H1 (cell line): Measurements from ENCODE around the gene GPD1L. TPM values are rescaled to one million over a fixed set of nuclear protein-coding genes. Genes with fewer than 3 reads are reported as not detected.

Source experiments
- CTCF ChIA-PET: fragments of 300-600 bp; sonication (Branson Sonifier 250); formaldehyde crosslinking; loops from one replicate; lab custom pipeline; 2021; ENCODE audit not compliant: partially characterized antibody; lab: Charles Lee
- POLR2A ChIA-PET: fragments of 300-600 bp; sonication (Branson Sonifier 250); formaldehyde crosslinking; loops from one replicate; lab custom pipeline; 2021; ENCODE audit warnings: inconsistent platforms; ENCODE audit not compliant: partially characterized antibody; lab: Charles Lee
- DNase-seq, 2 experiments: peaks; one replicate each; pipeline versions ENCODE4 v3.0.0 to v3.0.0-alpha.2; 2010 to 2022; ENCODE audit warnings: low spot score in 2 of 2, low read depth in 1 of 2, mixed read lengths in 1 of 2
- FAIRE-seq: peaks from 2 replicates; lab custom pipeline; 2011; peaks lifted over from hg19 to GRCh38; lab: Jason Lieb, UNC
- H2AFZ ChIP-seq: 2 replicates; pipeline ENCODE4 v1.8.1; 2012; ENCODE audit warnings: low read length, inconsistent platforms
- H2AK5ac ChIP-seq: 2 replicates; pipeline ENCODE4 v1.6.1; 2013; ENCODE audit warnings: low read depth, low read length
- H2BK120ac ChIP-seq: replicated peaks from 2 replicates; pipeline ENCODE3; 2013; ENCODE audit warnings: low read depth, low read length, inconsistent platforms
- H2BK12ac ChIP-seq: 2 replicates; pipeline ENCODE4 v1.6.1; 2013; ENCODE audit warnings: low read depth, low read length
- H2BK15ac ChIP-seq: 2 replicates; pipeline ENCODE4 v1.6.1; 2013; ENCODE audit warnings: low read length
- H2BK20ac ChIP-seq: 2 replicates; pipeline ENCODE4 v1.6.1; 2013; ENCODE audit warnings: low read length
- H2BK5ac ChIP-seq: 2 replicates; pipeline ENCODE4 v1.6.1; 2013; ENCODE audit warnings: low read depth, low read length
- H3K14ac ChIP-seq: 2 replicates; pipeline ENCODE4 v1.6.1; 2013; ENCODE audit warnings: inconsistent platforms; ENCODE audit not compliant: insufficient read length
- H3K18ac ChIP-seq: 2 replicates; pipeline ENCODE4 v1.6.1; 2013; ENCODE audit warnings: low read length; ENCODE audit errors: extremely low read depth
- H3K23ac ChIP-seq: 2 replicates; pipeline ENCODE4 v1.6.1; 2013; ENCODE audit warnings: inconsistent platforms; ENCODE audit not compliant: insufficient read length
- H3K23me2 ChIP-seq: 2 replicates; pipeline ENCODE4 v1.6.1; 2013; ENCODE audit warnings: low read depth, low read length
- H3K27ac ChIP-seq: 2 replicates; pipeline ENCODE4 v1.6.1; 2011; ENCODE audit warnings: low read depth, low read length, inconsistent platforms
- H3K27me3 ChIP-seq, 4 experiments: replicated peaks in 1 of 4; 1 replicate in 1 of 4; 2 replicates in 3 of 4; pipeline versions ENCODE4 v1.6.1 to v1.8.1; 2011 to 2013; ENCODE audit warnings: low read length in 3 of 4, mild to moderate bottlenecking in 3 of 4, inconsistent platforms in 2 of 4, mixed read lengths in 2 of 4, moderate library complexity in 1 of 4; ENCODE audit not compliant: control insufficient read depth in 3 of 4, insufficient read depth in 3 of 4; ENCODE audit errors: extremely low read depth in 1 of 4
- H3K36me3 ChIP-seq, 4 experiments: 2 replicates each; pipeline versions ENCODE4 v1.6.1 to v1.8.1; 2011 to 2013; ENCODE audit warnings: mild to moderate bottlenecking in 4 of 4, low read length in 3 of 4, moderate library complexity in 2 of 4, control low read depth in 1 of 4, inconsistent platforms in 1 of 4; ENCODE audit not compliant: insufficient read depth in 4 of 4, control insufficient read depth in 2 of 4
- H3K4ac ChIP-seq: replicated peaks from 2 replicates; pipeline ENCODE3; 2013; ENCODE audit warnings: low read length, low read depth, mixed read lengths, inconsistent platforms; ENCODE audit not compliant: insufficient read length
- H3K4me1 ChIP-seq, 4 experiments: replicated peaks in 1 of 4; 1 replicate in 1 of 4; 2 replicates in 3 of 4; pipeline versions ENCODE4 v1.6.1 to v1.8.1; 2011 to 2013; ENCODE audit warnings: low read length in 3 of 4, inconsistent platforms in 2 of 4, mixed read lengths in 1 of 4; ENCODE audit not compliant: insufficient read depth in 4 of 4, control insufficient read depth in 3 of 4
- H3K4me2 ChIP-seq, 2 experiments: 2 replicates each; pipeline versions ENCODE4 v1.6.1 to v1.8.1; 2011 to 2013; ENCODE audit warnings: low read depth in 2 of 2, low read length in 2 of 2, control low read depth in 1 of 2, inconsistent platforms in 1 of 2, mild to moderate bottlenecking in 1 of 2; ENCODE audit not compliant: insufficient read depth in 1 of 2
- H3K4me3 ChIP-seq, 4 experiments: fragments of 200-600, 300-600 bp in 1 of 4; sonication (generic), shearing (Covaris generic), sonication (Bioruptor Twin) in 1 of 4; 2 replicates each; pipeline versions ENCODE4 v1.5.1 to v1.8.1; 2011 to 2016; ENCODE audit warnings: low read length in 4 of 4, low read depth in 3 of 4, control low read depth in 2 of 4, inconsistent platforms in 2 of 4, mild to moderate bottlenecking in 2 of 4, mixed read lengths in 1 of 4, moderate library complexity in 1 of 4; ENCODE audit not compliant: insufficient read depth in 2 of 4; ENCODE audit errors: extremely low read depth in 1 of 4
- H3K56ac ChIP-seq: replicated peaks from 2 replicates; pipeline ENCODE3; 2013; ENCODE audit warnings: low read depth, mild to moderate bottlenecking, mixed read lengths, low read length, inconsistent platforms; ENCODE audit not compliant: insufficient read length
- H3K79me1 ChIP-seq: 2 replicates; pipeline ENCODE4 v1.6.1; 2013; ENCODE audit warnings: low read depth, low read length, control low read depth
- H3K79me2 ChIP-seq, 2 experiments: 2 replicates each; pipeline versions ENCODE4 v1.6.1 to v1.8.1; 2012 to 2013; ENCODE audit warnings: low read length in 2 of 2, mild to moderate bottlenecking in 2 of 2, inconsistent platforms in 1 of 2; ENCODE audit not compliant: insufficient read depth in 2 of 2, control insufficient read depth in 1 of 2
- H3K9ac ChIP-seq, 4 experiments: replicated peaks in 1 of 4; 1 replicate in 1 of 4; 2 replicates in 3 of 4; pipeline versions ENCODE4 v1.6.1 to v1.8.1; 2011 to 2013; ENCODE audit warnings: low read depth in 3 of 4, low read length in 3 of 4, control low read depth in 2 of 4, mild to moderate bottlenecking in 2 of 4, moderate library complexity in 2 of 4, inconsistent platforms in 1 of 4; ENCODE audit errors: extremely low read depth in 1 of 4
- H3K9me3 ChIP-seq, 2 experiments: 2 replicates each; pipeline versions ENCODE4 v1.6.1 to v1.8.1; 2012 to 2013; ENCODE audit warnings: mild to moderate bottlenecking in 2 of 2, moderate library complexity in 2 of 2, control low read depth in 1 of 2, inconsistent platforms in 1 of 2, low read depth in 1 of 2, low read length in 1 of 2, mixed read lengths in 1 of 2; ENCODE audit not compliant: insufficient read depth in 2 of 2
- H4K20me1 ChIP-seq, 2 experiments: replicated peaks in 1 of 2; 2 replicates each; pipeline versions ENCODE3 to v1.8.1; 2011 to 2013; ENCODE audit warnings: inconsistent platforms in 2 of 2, low read length in 2 of 2, mild to moderate bottlenecking in 1 of 2; ENCODE audit not compliant: insufficient read depth in 2 of 2, control insufficient read depth in 1 of 2
- H4K5ac ChIP-seq: 2 replicates; pipeline ENCODE4 v1.6.1; 2013; ENCODE audit warnings: low read length, low read depth, mixed read lengths, inconsistent platforms; ENCODE audit not compliant: insufficient read length
- H4K8ac ChIP-seq: 2 replicates; pipeline ENCODE4 v1.8.0; 2013; ENCODE audit warnings: mild to moderate bottlenecking, moderate library complexity, low read length, inconsistent platforms; ENCODE audit not compliant: insufficient read depth; ENCODE audit errors: extremely low read depth
- H4K91ac ChIP-seq: replicated peaks from 2 replicates; pipeline ENCODE3; 2013; ENCODE audit warnings: low read length, mixed read lengths, inconsistent platforms; ENCODE audit not compliant: insufficient read length
- CBX8 ChIP-seq: fragments of 300-800, 300-1000 bp; sonication (generic); IDR thresholded peaks from 2 replicates; pipeline ENCODE4 v1.7.1; 2016; ENCODE audit warnings: low read depth, low read length, borderline replicate concordance
- CREB1 ChIP-seq: IDR thresholded peaks from 2 replicates; pipeline ENCODE4 v1.6.1; 2012; ENCODE audit warnings: inconsistent platforms
- EZH2 ChIP-seq: fragments of 200-600 bp; sonication (generic); IDR thresholded peaks from 2 replicates; pipeline ENCODE4 v1.7.1; 2012; ENCODE audit warnings: low read depth, mild to moderate bottlenecking, moderate library complexity, low read length, inconsistent platforms; ENCODE audit not compliant: severe bottlenecking
- FOSL1 ChIP-seq: IDR thresholded peaks from 2 replicates; pipeline ENCODE4 v1.6.1; 2011; ENCODE audit warnings: mild to moderate bottlenecking, low read depth, low read length, moderate library complexity; ENCODE audit not compliant: insufficient read depth
- HDAC2 ChIP-seq, 2 experiments: fragments of 300-600 bp in 1 of 2; sonication (generic) in 1 of 2; IDR thresholded peaks; 2 replicates each; pipeline ENCODE4 v1.6.1; 2011 to 2012; ENCODE audit warnings: low read depth in 2 of 2, low read length in 2 of 2, mild to moderate bottlenecking in 2 of 2, moderate library complexity in 2 of 2, borderline replicate concordance in 1 of 2, inconsistent platforms in 1 of 2
- PHF8 ChIP-seq: fragments of 200-600 bp; sonication (generic); conservative IDR thresholded peaks from 2 replicates; pipeline ENCODE4 v1.7.1; 2012; ENCODE audit warnings: low read depth, mild to moderate bottlenecking, inconsistent platforms, low read length, moderate library complexity
- SIN3A ChIP-seq, 2 experiments: IDR thresholded peaks in 1 of 2; conservative IDR thresholded peaks in 1 of 2; 2 replicates each; pipeline ENCODE4 v1.6.1; 2011 to 2012; ENCODE audit warnings: low read length in 2 of 2, improper control_type of control experiment in 1 of 2, low read depth in 1 of 2, mild to moderate bottlenecking in 1 of 2
- SUZ12 ChIP-seq: fragments of 200-600 bp; sonication (generic); IDR thresholded peaks from 2 replicates; pipeline ENCODE4 v1.6.1; 2012; ENCODE audit warnings: mild to moderate bottlenecking, inconsistent platforms, low read length, moderate library complexity, mixed read lengths
- TAF7 ChIP-seq: optimal IDR thresholded peaks from 2 replicates; pipeline ENCODE3; 2011; ENCODE audit warnings: low read depth, mild to moderate bottlenecking, inconsistent platforms, low read length, moderate library complexity, borderline replicate concordance
- TBP ChIP-seq: IDR thresholded peaks from 2 replicates; pipeline ENCODE4 v1.6.1; 2011; ENCODE audit warnings: low read depth, low read length, improper control_type of control experiment
- WGBS, 2 experiments: shearing (Covaris generic) in 1 of 2; methylation state at CpG; one replicate each; pipeline versions ENCODE4 v1.1.6 to v1.1.7; 2013 to 2015; ENCODE audit warnings: low lambda C conversion rate in 2 of 2, mixed read lengths in 2 of 2, inconsistent platforms in 1 of 2, low coverage in 1 of 2, missing lambda C conversion rate in 1 of 2; ENCODE audit not compliant: insufficient replicate concordance in 2 of 2, insufficient coverage in 1 of 2, insufficient read length in 1 of 2; ENCODE audit errors: extremely low coverage in 1 of 2, missing lambda C conversion rate in 1 of 2; 5-methylcytosine and 5-hydroxymethylcytosine counted together
- polyA plus RNA-seq, 7 experiments: library from polyadenylated mRNA; depleted of rRNA in 3 of 7; stranded (reverse) in 5 of 7; unstranded in 2 of 7; fragments of >200 nt in 5 of 7; fragments of 200-250 nt in 2 of 7; gene quantifications; 1 replicate in 5 of 7; 2 replicates in 1 of 7; 4 replicates in 1 of 7; pipeline versions ENCODE4 v1.2.1 to v1.2.3, GENCODE V29; 2011 to 2013; ENCODE audit warnings: missing spikeins in 2 of 7, mixed read lengths in 2 of 7
- total RNA-seq: library from RNA; stranded (reverse); fragmentation: NEBNext Ultra II Directional; extraction: Animal tissue kit (Norgen Biotek cat#: 25700); gene quantifications from 2 replicates; pipeline ENCODE4 v1.2.1, GENCODE V29; 2021
- TF ChIP-seq, protein P1 (sequence below): IDR thresholded peaks from 2 replicates; pipeline ENCODE4 v1.6.1; 2011; ENCODE audit warnings: low read depth, mild to moderate bottlenecking, low read length; ENCODE audit not compliant: insufficient read depth

Gene GPD1L
- total and polyA plus RNA-seq, 2 of the 8 experiments (the other 6 are each of a cell fraction or from before 2014, with no cell fraction given) = 2.4 to 8.4 TPM

DNA sequence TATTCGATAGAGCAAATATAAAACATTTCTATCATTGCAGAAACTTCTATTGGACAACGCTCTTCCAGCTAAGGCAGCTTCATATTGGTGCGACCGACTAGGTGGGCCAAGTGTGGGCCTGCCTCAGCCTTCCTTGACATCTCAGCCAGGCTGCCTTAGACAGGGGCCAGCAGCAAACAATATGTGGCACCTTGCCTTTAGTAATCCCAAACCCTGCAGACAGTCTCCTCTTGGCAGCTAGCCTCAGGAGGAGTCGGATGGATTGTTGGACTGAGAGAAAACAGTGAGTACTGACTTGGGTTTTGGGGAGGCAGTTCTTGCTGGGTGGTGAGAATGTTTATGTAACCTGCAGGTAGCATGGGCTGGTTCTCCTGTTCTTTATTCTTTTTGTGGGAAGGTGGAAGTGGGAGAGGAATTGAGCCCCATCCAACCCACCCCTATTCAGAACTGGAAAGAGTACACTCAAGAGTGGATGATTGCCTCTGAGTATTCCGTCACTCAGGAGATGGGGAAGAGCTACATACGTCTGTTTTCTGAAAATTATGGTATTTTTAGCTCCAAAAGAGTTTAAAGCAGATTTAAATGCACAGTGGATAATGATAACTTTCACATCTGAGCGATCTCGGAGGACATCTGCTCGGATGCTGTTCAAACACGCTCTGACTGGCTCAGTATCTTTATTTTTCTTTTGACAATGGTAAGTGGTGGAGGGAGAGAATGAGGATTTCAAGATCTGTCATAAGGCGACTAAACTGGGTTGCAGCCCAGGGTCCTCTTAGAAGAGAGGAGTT lies 47.2 kb downstream of the GPD1L start:
- H2AFZ ChIP-seq = no peak overlapping the region
- no peak overlapping the region for H4K5ac ChIP-seq
- H3K9me3 ChIP-seq = no peaks in the 10 kb centered on the region
- DNase-seq = no peak
- H2BK20ac ChIP-seq = no peak overlapping the region
- no peak overlapping the region for H2BK5ac ChIP-seq
- no peak overlapping the region for H3K27ac ChIP-seq
- peaks cover 0 to 1% (median 0%) of the 10 kb centered on the region in 4 experiments; a peak in 2 of 7 replicates for H3K4me1 ChIP-seq
- no peak overlapping the region for H2BK15ac ChIP-seq
- no peak overlapping the region for H3K56ac ChIP-seq
- H4K20me1 ChIP-seq = no peaks in the 10 kb centered on the region
- no peak overlapping the region for H3K14ac ChIP-seq
- no peak overlapping the region for H3K18ac ChIP-seq
- H3K79me1 ChIP-seq = no peaks in the 10 kb centered on the region
- ChIA-PET CTCF (interaction anchor here (0.6 to 3.8 kb wide), 38 partner anchors 9 to 911 kb away, joined by 3 to 33 read pairs (median 4); no protein-coding TSS in a partner anchor), POLR2A (no interaction called here)
- H3K23me2 ChIP-seq = no peaks in the 10 kb centered on the region
- H4K8ac ChIP-seq = no peak overlapping the region
- no peak overlapping the region for H4K91ac ChIP-seq
- no peak for FAIRE-seq
- H3K36me3 ChIP-seq = no peaks in the 10 kb centered on the region
- 88% methylated on average over 12 of the region's 12 CpGs; no CpG with 5 or more reads in 1 of the 2 experiments for WGBS, 2 experiments
- no peak overlapping the region for H3K4me2 ChIP-seq
- no peak overlapping the region for H2BK12ac ChIP-seq
- no peak overlapping the region for H3K4ac ChIP-seq
- no peaks in the 10 kb centered on the region for H3K79me2 ChIP-seq
- no peak overlapping the region for H3K23ac ChIP-seq
- H2BK120ac ChIP-seq = no peak overlapping the region
- no peak overlapping the region for H3K9ac ChIP-seq
- H3K4me3 ChIP-seq = no peak overlapping the region
- no peaks in the 10 kb centered on the region for H3K27me3 ChIP-seq
- no peak overlapping the region for H2AK5ac ChIP-seq
- no peak for TF ChIP-seq EZH2
- no peak for TF ChIP-seq CBX8
- TF ChIP-seq, protein P1, sequence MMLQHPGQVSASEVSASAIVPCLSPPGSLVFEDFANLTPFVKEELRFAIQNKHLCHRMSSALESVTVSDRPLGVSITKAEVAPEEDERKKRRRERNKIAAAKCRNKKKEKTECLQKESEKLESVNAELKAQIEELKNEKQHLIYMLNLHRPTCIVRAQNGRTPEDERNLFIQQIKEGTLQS = no peak
- no peak for TF ChIP-seq TBP
- TF ChIP-seq SUZ12 = no peak
- TF ChIP-seq PHF8 = no peak
- TF ChIP-seq FOSL1 = no peak
- no peak for TF ChIP-seq HDAC2 (IDR thresholded peaks at IDR 0.05; ENCODE audit: borderline replicate concordance in 1 of 2, low read depth in 2 of 2, low read length in 2 of 2)
- no peak for TF ChIP-seq CREB1
- no peak for TF ChIP-seq SIN3A (conservative IDR thresholded peaks at IDR 0.05 in 1 of 2, IDR thresholded peaks at IDR 0.05 in 1 of 2; ENCODE audit: low read depth in 1 of 2, low read length in 2 of 2)
- no peak for TF ChIP-seq TAF7
